H9 (cell line): ENCODE measurements around the gene NRG2. TPM values are rescaled to one million over a fixed set of nuclear protein-coding genes. Genes with fewer than 3 reads are reported as not detected.
A peak's percentile ranks its signal among the peaks of the same experiment; 100 is the strongest.

Source experiments
- DNase-seq: peaks from one replicate; pipeline ENCODE4 v3.0.0-alpha.2; 2017
- H2AFZ ChIP-seq: one replicate; pipeline ENCODE4 v1.6.1; 2013; ENCODE audit warnings: mild to moderate bottlenecking, low read length, control low read depth, moderate library complexity
- H2AK5ac ChIP-seq: 2 replicates; pipeline ENCODE4 v1.6.1; 2013; ENCODE audit warnings: low read length, control low read depth, mixed read lengths; ENCODE audit not compliant: insufficient read length
- H2BK120ac ChIP-seq: one replicate; pipeline ENCODE4 v1.6.1; 2013; ENCODE audit warnings: low read depth, mild to moderate bottlenecking, low read length, control low read depth, inconsistent platforms; ENCODE audit not compliant: poor library complexity, severe bottlenecking
- H2BK12ac ChIP-seq: 2 replicates; pipeline ENCODE4 v1.6.1; 2013; ENCODE audit warnings: low read length, control low read depth, mixed read lengths, low read depth; ENCODE audit not compliant: insufficient read length
- H2BK15ac ChIP-seq: 2 replicates; pipeline ENCODE4 v1.6.1; 2013; ENCODE audit warnings: low read depth, low read length, control low read depth
- H2BK20ac ChIP-seq: one replicate; pipeline ENCODE4 v1.6.1; 2013; ENCODE audit warnings: low read depth, mild to moderate bottlenecking, low read length, control low read depth, inconsistent platforms; ENCODE audit not compliant: poor library complexity, severe bottlenecking
- H2BK5ac ChIP-seq: 2 replicates; pipeline ENCODE4 v1.6.1; 2013; ENCODE audit warnings: low read length, control low read depth, mixed read lengths; ENCODE audit not compliant: insufficient read length
- H3K14ac ChIP-seq: 2 replicates; pipeline ENCODE4 v1.6.1; 2013; ENCODE audit warnings: low read length, control low read depth; ENCODE audit not compliant: insufficient read depth
- H3K18ac ChIP-seq: 2 replicates; pipeline ENCODE4 v1.6.1; 2013; ENCODE audit warnings: low read depth, mild to moderate bottlenecking, mixed read lengths, low read length, control low read depth; ENCODE audit not compliant: insufficient read length
- H3K23ac ChIP-seq: 2 replicates; pipeline ENCODE4 v1.6.1; 2013; ENCODE audit warnings: low read length, control low read depth, mixed read lengths, low read depth; ENCODE audit not compliant: insufficient read length
- H3K23me2 ChIP-seq: 2 replicates; pipeline ENCODE4 v1.6.1; 2013; ENCODE audit warnings: low read depth, mild to moderate bottlenecking, mixed read lengths, low read length, control low read depth; ENCODE audit not compliant: insufficient read length, poor library complexity, severe bottlenecking
- H3K27ac ChIP-seq: 2 replicates; pipeline ENCODE4 v1.5.1; 2013; ENCODE audit warnings: low read length, control low read depth, mixed read lengths, low read depth; ENCODE audit not compliant: insufficient read length
- H3K27me3 ChIP-seq: 2 replicates; pipeline ENCODE4 v1.6.1; 2013; ENCODE audit warnings: low read length, control low read depth, inconsistent platforms; ENCODE audit not compliant: insufficient read depth
- H3K4ac ChIP-seq: 2 replicates; pipeline ENCODE4 v1.6.1; 2013; ENCODE audit warnings: low read depth, mild to moderate bottlenecking, control low read depth, inconsistent platforms, low read length, moderate library complexity
- H3K4me1 ChIP-seq: 2 replicates; pipeline ENCODE4 v1.6.1; 2013; ENCODE audit warnings: low read length, control low read depth, inconsistent platforms; ENCODE audit not compliant: insufficient read depth
- H3K4me2 ChIP-seq: 2 replicates; pipeline ENCODE4 v1.6.1; 2013; ENCODE audit warnings: low read length, control low read depth, mixed read lengths; ENCODE audit not compliant: insufficient read length, insufficient read depth
- H3K56ac ChIP-seq: 2 replicates; pipeline ENCODE4 v1.6.1; 2013; ENCODE audit warnings: low read depth, mild to moderate bottlenecking, mixed read lengths, low read length, control low read depth; ENCODE audit not compliant: insufficient read length
- H3K79me1 ChIP-seq: 2 replicates; pipeline ENCODE4 v1.6.1; 2013; ENCODE audit warnings: low read depth, mild to moderate bottlenecking, moderate library complexity, low read length, control low read depth, inconsistent platforms; ENCODE audit not compliant: insufficient read depth, poor library complexity, severe bottlenecking
- H3K79me2 ChIP-seq: 2 replicates; pipeline ENCODE4 v1.6.1; 2013; ENCODE audit warnings: low read length, control low read depth, inconsistent platforms; ENCODE audit not compliant: insufficient read depth
- H3K9ac ChIP-seq: 2 replicates; pipeline ENCODE4 v1.6.1; 2013; ENCODE audit warnings: low read length, control low read depth, mixed read lengths; ENCODE audit not compliant: insufficient read length; ENCODE audit errors: extremely low read depth
- H3K9me3 ChIP-seq: one replicate; pipeline ENCODE4 v1.6.1; 2013; ENCODE audit warnings: low read depth, low read length, inconsistent platforms; ENCODE audit not compliant: control insufficient read depth
- H3T11ph ChIP-seq: one replicate; pipeline ENCODE4 v1.6.1; 2013; ENCODE audit warnings: mild to moderate bottlenecking, low read length, control low read depth, inconsistent platforms
- H4K20me1 ChIP-seq: one replicate; pipeline ENCODE4 v1.6.1; 2013; ENCODE audit not compliant: control insufficient read depth, insufficient read length, insufficient read depth
- H4K5ac ChIP-seq: 2 replicates; pipeline ENCODE4 v1.6.1; 2013; ENCODE audit warnings: low read depth, mild to moderate bottlenecking, mixed read lengths, low read length, control low read depth; ENCODE audit not compliant: insufficient read length
- H4K8ac ChIP-seq: replicated peaks from 2 replicates; pipeline ENCODE4 v1.6.1; 2013; ENCODE audit warnings: low read length, control low read depth, mixed read lengths, low read depth; ENCODE audit not compliant: insufficient read length
- H4K91ac ChIP-seq: 2 replicates; pipeline ENCODE4 v1.6.1; 2013; ENCODE audit warnings: low read depth, mild to moderate bottlenecking, moderate library complexity, mixed read lengths, low read length, control low read depth; ENCODE audit not compliant: insufficient read length
- H3K27ac Mint-ChIP-seq, 3 experiments: 2 replicates in 2 of 3; 3 replicates in 1 of 3; pipeline ENCODE4 v1.8.0; 2020 to 2021; ENCODE audit warnings: mixed read lengths in 3 of 3, mild to moderate bottlenecking in 1 of 3, moderate library complexity in 1 of 3
- H3K27me3 Mint-ChIP-seq: 2 replicates; pipeline ENCODE4 v1.8.0; 2021; ENCODE audit warnings: low read depth, mild to moderate bottlenecking, moderate library complexity, mixed read lengths
- H3K36me3 Mint-ChIP-seq, 3 experiments: 2 replicates in 2 of 3; 3 replicates in 1 of 3; pipeline ENCODE4 v1.8.0; 2020 to 2021; ENCODE audit warnings: low read depth in 3 of 3, mixed read lengths in 3 of 3; ENCODE audit not compliant: insufficient read depth in 1 of 3
- H3K4me1 Mint-ChIP-seq, 2 experiments: 2 replicates each; pipeline ENCODE4 v1.8.0; 2020; ENCODE audit warnings: mixed read lengths in 2 of 2
- H3K4me3 Mint-ChIP-seq, 2 experiments: 2 replicates in 1 of 2; 3 replicates in 1 of 2; pipeline ENCODE4 v1.8.0; 2020 to 2021; ENCODE audit warnings: mild to moderate bottlenecking in 2 of 2, mixed read lengths in 2 of 2, moderate library complexity in 1 of 2
- H3K9me3 Mint-ChIP-seq, 2 experiments: 2 replicates in 1 of 2; 3 replicates in 1 of 2; pipeline ENCODE4 v1.8.0; 2020; ENCODE audit warnings: mild to moderate bottlenecking in 2 of 2, mixed read lengths in 2 of 2, moderate library complexity in 1 of 2
- CTCF ChIP-seq: fragments of 200-600 bp; sonication (generic); conservative IDR thresholded peaks from 3 replicates; pipeline ENCODE4 v1.8.0; 2021; ENCODE audit warnings: antibody characterized with exemption, mild to moderate bottlenecking
- WGBS: extraction: QIAGEN DNeasy Blood & Tissue Kit; methylation state at CpG from one replicate; pipeline ENCODE4 v1.1.7; 2013; ENCODE audit warnings: missing lambda C conversion rate, low lambda C conversion rate, mixed read lengths; ENCODE audit not compliant: insufficient read length; ENCODE audit errors: extremely low coverage; 5-methylcytosine and 5-hydroxymethylcytosine counted together
- total RNA-seq: library from RNA; stranded (reverse); gene quantifications from 2 replicates; pipeline ENCODE4 v1.2.1, GENCODE V29; 2021

NRG2 gene
- total RNA-seq, 1 experiment from 2014 or later, result not detected

GRCh38 chr5:139844472-139845145, 198.5 kb downstream of the NRG2 start:
- H3K23ac ChIP-seq, result no peak overlapping the region
- H2BK20ac ChIP-seq, result no peak overlapping the region
- Mint-ChIP-seq H3K4me1 (peaks cover 7 to 10% of the 10 kb centered on the region in 2 experiments), H3K4me3 (peak overlapping the region in 1 of 2 experiments; percentile 19; a peak in 1 of 5 replicates), H3K27me3 (peaks cover 67% of the 10 kb centered on the region), H3K27ac (peak overlapping the region in 1 of 3 experiments; percentile 73; a peak in 1 of 7 replicates), H3K9me3 (no peaks in the 10 kb centered on the region), H3K36me3 (no peaks in the 10 kb centered on the region)
- no peak overlapping the region for H2BK5ac ChIP-seq
- no peak overlapping the region for H4K5ac ChIP-seq
- no peak overlapping the region for H4K91ac ChIP-seq
- H3K79me1 ChIP-seq, result no peaks in the 10 kb centered on the region
- H2AFZ ChIP-seq, result no peak overlapping the region
- TF ChIP-seq CTCF, result peak; percentile 92
- H2BK12ac ChIP-seq, result no peak overlapping the region
- no CpG with 5 or more reads among the region's 18 CpGs for WGBS
- H3K27me3 ChIP-seq, result peaks cover 17% of the 10 kb centered on the region; the same call in 1 of the 2 replicates
- H3K9me3 ChIP-seq, result no peaks in the 10 kb centered on the region
- no peaks in the 10 kb centered on the region for H3K23me2 ChIP-seq
- H3K56ac ChIP-seq, result no peak overlapping the region
- no peak overlapping the region for H3T11ph ChIP-seq
- H3K9ac ChIP-seq, result no peak overlapping the region
- no peak overlapping the region for H2BK15ac ChIP-seq
- no peak overlapping the region; the same call in 1 of the 2 replicates for H3K14ac ChIP-seq
- no peak overlapping the region for H2BK120ac ChIP-seq
- H3K4me1 ChIP-seq, result no peaks in the 10 kb centered on the region
- no peak overlapping the region for H4K8ac ChIP-seq
- H3K4me2 ChIP-seq, result peak overlapping the region; percentile 28
- H3K4ac ChIP-seq, result no peak overlapping the region
- H4K20me1 ChIP-seq, result no peaks in the 10 kb centered on the region
- H3K27ac ChIP-seq, result no peak overlapping the region
- no peaks in the 10 kb centered on the region for H3K79me2 ChIP-seq
- H3K18ac ChIP-seq, result no peak overlapping the region
- H2AK5ac ChIP-seq, result no peak overlapping the region
- DNase-seq, result peak; percentile 91
